DMS153 (cell line): ENCODE data around the gene ALOXE3.
"Not testable (repeated sequence)": the region's sequence is repeated elsewhere in the genome, so short reads cannot be mapped to it uniquely, and the experiment has no call there.

Experiments used
- DNase-seq: peaks from one replicate; lab custom pipeline; 2025; lab: John Stamatoyannopoulos, UW

ALOXE3 gene

DNA sequence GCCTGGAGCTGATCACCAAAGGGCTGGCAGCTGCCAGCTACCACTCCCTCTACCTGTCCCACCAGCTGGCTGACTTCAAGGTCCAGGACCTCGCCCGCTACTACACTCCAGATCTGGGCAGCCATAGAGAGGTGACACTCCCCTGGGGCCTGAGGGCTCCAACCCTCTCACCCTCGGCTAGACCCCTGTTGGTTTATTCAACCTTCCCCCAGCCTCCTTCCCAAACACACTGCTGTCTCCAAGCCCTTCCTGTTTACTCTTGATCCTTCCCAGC is 48.8 kb downstream of the ALOXE3 start:
- no peak for DNase-seq

DNA sequence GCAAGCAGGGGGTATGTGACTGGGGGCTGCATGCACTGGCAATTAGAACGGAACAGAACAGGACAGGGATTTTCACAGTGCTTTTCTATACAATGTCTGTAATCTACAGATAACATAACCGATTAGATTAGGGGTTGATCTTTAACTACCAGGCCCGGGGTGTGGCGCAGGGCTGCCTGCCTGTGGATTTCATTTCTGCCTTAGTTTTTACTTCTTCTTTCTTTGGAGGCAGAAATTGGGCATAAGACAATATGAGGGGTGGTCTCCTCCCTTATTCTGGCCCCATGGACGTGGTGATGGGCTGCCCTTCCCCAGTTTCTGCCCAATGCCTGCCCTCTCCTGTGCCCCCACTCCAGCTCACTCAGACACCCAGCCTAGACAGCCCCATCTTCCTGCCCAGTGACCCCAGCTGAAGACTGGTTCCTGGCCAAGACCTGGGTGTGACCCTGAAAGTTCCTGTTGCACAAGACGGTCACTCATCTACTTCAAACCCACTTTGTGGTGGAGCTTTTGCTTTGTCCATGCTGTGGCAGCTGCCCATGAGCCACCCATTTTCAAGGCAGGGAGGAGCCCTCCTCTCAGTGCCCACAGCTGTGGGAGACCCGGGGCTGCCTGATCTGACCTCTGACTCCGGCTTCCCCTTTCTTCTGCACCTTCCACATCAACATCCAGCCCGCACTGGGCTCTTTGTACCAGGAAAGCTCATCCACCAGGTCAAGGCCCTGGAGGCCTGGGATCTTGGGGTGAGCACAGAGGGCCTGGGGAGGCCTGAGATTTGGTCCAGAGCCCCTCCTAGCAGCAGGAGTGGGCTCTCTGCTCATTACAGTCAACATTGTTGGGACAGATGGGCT is 49.4 kb downstream of the ALOXE3 start:
- DNase-seq: no peak

DNA sequence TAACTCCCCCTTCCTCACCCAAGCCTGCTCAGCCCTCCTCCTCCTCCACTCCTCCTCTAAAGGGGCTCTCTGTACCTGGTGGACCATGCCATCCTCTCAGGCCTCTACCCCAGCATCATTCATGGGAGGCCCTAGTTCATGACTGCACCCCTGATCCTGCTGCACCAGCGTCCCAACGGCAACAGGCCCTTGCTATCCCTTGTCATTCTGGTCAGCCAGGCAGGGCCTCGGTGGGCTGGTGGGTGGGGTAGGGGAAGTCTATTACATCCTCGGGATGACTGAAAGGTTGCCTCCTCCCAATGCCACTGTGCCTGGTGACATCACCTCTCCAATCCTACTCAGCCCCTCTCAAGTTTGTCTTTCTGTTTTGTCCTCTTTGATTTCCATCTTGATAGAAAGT is 50.5 kb downstream of the ALOXE3 start:
- no peak for DNase-seq

DNA sequence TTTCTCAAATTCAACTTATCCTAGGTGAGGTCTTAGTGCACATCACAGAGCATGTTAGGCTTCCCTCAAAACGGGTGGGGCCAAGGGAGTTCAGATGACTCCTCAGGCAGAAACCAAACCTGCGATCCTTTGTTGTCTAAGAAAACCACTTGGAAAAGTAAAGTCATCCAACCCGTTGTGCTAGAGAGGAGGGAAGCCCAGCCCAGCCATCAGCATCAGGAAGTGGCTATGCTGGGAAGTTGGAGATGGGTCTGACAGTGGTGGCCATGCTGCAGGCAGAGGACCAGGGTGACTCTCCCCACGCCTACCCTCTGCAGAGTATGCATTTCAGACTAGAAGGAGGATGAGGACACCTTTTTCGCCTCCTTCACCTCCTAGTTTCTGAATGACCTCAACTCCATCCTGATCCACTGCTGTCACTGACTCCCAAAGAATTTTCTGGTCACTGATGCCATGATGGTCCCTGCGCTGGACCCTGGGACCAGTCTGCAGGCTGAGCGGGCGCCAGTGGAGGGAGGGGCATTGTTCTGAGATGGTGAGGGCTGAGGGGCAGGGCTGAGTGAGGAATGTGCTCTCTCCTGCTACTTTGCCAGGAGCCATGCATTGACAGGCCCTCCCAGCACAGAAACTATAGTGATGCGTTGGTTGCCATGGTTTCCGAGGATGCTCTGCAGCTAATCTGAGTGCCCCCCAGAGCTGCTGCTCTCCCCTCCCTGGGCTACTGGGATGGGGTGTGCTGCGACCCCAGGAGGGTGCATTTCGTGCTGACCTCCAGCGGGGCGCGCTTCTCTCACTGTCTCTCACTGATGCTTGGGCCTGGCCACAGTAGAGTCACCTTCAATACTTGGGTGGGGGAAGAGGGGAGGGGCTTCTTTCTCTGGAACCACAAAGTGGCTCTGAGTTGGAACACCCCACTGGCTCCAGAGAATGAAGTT is 51.2 kb downstream of the ALOXE3 start:
- no peak for DNase-seq

DNA sequence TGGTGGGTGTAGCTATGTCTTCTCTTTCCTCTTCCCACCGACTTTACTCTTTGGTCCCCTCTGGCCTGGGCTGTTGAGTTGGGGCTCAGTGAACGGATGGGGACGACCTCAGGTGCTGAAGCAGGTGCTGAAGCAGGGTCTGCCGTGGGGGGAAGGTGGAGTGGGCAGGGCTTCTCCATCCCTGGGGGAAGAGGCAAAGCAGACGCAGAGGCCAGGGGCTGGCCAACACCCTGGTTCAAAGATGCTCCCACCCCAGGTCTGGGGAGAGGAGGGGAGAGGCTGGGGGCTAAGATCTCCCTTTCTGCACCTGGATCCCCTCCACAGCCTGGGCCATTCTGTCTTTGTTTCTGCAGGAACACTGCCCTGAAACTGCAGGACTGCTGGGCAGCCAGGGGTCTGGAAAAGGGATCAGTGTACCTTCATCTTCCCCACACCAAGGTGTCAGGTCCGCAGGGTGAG is 53.7 kb downstream of the ALOXE3 start:
- DNase-seq: no peak

DNA sequence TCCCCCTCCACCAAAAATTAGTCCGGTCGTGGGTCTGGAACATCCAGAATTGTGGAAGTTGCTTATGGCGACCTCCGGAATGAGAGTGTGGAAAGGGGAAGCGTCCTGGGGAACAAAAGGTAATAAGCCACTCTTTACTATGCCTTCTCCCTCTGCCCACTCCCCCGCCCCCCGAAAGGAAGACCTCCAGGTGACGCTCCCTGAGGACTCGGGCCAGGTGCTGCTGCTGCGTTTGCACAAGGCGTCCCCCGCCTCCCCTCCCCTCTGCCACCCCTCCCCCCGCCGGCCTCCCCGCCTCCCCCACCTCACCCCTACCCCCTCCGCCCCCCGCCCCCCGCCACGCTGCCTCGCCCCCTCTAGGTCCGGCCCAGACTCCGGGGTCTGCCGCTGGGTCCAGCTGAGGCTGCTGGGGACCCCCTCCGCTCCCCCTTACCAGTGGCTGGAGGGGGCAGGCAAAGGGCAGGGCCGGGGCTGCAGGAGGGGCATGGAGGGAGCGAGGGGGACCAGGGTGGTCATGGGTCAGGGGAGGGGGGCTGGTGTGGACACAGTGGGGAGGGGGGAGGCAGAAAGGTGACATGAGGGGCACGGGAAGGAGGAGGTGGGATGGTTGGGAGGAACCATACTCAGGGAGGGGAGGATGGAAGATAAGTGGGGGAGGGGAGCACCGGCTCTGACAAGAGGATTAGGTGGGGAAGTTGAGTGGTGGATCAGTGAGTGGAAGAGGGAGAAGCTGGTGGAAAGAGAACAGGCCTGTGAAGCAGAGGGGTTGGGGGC is 54.4 kb downstream of the ALOXE3 start:
- DNase-seq: no peak

DNA sequence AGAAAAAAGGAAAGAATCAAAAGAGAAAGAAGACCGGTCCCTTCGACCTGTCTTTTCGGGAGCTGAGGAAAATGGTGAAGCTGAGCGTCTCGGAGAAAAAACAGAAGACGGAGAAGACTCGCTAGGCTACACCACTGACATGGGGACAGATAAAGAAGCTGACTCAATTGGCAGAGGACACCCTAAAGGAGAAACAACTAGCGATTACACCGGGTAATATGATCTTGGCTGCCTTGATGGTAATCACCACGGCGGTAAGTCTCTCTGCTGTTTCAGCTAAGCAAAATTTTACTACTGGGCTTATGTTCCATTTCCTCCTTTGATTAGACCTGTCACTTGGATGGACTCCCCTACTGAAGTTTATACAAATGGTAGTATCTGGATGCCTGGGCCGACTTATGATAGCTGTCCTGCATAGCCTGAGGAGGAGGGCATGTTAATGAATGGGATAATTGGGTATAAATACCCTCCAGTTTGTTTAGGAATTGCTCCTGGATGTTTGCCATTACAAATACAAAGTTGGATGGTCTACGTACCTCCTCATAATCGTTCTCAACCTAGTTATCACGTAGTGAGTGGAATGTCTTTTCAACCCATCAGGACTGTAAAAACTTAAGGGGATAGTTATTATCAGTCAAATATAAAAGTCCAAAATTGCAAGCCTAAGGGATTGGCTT is 55.4 kb downstream of the ALOXE3 start:
- no peak for DNase-seq

DNA sequence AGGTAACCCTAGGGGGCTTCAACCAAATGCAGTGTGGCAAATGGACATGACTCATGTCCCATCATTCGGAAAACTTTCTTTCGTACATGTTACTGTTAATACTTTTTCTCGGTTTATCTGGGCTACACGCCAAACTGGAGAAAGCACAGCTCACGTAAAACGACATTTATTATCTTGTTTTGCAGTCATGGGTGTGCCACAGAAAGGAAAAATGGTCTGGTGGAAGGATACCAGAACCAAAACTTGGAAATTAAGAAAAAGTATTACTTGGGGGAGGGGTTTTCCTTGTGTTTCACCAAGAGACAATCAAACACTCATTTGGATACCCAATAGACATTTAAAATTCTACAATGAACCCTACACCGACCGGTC is 55.9 kb downstream of the ALOXE3 start:
- no peak for DNase-seq

DNA sequence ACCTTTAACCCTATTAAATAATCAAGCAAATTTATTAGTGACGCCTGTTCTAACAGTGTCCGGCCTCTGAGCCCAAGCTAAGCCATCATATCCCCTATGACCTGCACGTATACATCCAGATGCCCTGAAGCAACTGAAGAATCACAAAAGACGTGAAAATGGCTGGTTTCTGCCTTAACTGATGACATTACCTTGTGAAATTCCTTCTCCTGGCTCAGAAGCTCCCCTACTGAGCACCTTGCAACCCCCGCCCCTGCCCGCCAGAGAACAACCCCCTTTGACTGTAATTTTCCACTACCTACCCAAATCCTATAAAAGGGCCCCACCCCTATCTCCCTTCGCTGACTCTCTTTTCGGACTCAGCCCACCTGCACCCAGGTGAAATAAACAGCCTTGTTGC is 56.5 kb downstream of the ALOXE3 start:
- not testable (repeated sequence) for DNase-seq

DNA sequence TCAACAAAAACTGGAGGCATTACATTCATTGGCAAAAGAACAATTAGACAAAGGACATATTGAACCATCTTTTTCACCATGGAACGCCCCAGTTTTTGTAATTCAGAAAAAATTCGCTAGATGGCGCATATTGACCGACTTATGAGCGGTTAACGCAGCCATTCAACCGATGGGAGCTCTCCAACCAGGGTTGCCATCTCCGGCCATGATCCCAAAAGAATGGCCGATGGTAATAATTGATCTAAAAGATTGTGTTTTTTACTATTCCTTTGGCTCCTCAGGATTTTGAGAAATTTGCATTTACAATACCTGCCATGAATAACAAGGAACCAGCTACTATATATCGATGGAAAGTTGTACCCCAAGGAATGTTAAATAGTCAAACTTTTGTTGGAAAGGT is 58.0 kb downstream of the ALOXE3 start:
- peak; percentile 33 for DNase-seq

DNA sequence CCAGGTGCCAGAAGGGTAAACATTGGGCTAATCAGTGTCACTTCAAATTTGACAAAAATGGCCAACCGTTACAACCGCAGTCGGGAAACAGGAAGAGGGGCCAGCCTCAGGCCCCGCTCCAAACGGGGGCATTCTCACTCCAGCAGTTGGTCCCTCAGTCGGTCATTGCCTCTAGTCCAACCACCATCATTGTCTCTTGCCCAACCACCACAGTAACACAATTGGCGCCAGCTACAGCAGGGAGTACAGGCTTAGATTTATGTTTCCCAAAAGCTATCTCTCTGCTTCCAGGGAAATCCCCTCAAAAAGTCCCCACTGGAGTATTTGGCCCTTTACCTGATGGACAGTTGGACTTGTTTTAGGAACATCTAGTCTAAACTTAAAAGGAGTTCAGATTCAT is 59.2 kb downstream of the ALOXE3 start:
- no peak for DNase-seq

DNA sequence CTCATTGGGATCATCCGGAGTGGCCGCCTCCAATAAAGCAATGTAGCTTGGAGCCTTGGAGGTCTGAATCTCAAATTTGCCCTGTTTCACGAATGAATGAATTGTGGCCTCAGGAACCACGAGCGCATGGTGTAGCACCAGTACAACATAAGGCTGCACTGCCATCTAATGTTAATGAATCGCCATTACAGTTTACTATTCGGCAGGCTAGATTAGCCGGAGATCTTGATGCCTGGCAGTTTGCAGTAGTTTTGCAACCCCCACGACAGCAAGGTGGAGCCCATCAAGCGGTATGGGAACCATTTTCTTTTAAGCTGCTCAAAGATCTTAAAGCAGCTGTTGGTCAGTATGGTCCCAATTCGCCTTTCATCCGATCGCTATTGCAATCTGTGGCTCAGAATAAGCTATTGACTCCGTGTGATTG is 60.6 kb downstream of the ALOXE3 start:
- DNase-seq: peak; percentile 30

DNA sequence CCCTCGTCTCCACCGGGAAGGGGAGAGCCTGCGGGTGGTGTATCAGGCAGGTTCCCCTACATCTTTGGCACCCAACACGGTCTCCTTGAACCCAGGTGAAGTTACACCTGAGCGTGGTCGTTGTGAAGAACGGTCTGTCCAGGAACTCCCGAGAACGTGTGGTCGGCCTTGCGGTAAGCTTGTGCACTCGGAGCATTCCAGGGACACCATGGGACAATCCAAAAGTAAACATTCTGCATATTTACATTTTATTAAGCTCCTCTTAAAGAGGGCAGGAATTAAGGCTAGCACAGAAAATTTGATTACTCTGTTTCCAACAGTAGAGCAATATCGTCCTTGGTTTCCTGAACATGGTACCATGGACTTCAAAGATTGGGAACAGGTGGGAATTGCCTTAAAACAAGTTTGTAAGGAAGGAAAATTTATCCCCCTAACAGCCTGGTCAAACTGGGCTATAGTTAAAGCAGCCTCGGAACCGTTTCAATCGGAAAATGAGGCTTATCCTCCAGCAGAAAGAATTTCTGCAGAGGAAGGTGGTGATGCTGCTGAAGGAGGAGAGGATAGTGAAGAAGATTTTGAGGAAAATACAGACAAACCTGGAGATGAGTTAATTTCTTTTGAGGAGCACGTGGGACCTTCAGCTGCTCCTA is 61.2 kb downstream of the ALOXE3 start:
- no peak for DNase-seq

DNA sequence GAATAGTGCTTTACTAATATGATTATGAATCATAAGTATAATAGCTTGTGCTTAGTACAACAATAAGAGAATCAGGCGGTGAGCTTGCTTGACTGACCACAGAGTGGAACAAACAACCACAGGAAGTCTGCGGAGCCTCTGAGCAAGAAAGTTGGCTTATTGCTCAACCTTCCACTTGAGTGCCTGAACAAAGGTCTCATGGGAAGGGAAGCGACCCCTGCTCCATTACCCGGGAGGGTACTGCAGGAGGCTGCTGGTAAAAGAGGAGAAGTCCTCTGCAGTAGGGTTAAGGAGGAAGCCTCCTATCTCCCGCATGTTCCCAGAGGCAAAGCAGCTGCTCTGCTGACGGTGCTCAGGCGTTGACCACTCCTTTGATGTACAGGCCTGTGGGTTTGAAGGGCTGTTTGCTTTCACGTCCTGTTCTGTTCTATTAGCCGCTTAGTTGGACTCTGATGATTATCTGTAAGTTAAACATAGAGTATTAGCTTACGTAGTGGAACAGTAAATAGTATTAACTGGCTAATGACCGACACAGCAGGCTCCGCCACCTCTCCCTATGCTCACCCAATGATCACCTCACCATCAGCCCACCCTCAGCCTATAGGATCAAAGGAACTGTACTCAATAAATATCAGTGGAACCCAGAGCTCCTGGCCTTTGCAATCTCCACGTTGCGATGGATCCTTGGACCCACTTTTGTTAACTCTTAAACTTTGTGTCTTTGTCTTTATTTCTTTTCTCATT is 61.9 kb downstream of the ALOXE3 start:
- no peak for DNase-seq

DNA sequence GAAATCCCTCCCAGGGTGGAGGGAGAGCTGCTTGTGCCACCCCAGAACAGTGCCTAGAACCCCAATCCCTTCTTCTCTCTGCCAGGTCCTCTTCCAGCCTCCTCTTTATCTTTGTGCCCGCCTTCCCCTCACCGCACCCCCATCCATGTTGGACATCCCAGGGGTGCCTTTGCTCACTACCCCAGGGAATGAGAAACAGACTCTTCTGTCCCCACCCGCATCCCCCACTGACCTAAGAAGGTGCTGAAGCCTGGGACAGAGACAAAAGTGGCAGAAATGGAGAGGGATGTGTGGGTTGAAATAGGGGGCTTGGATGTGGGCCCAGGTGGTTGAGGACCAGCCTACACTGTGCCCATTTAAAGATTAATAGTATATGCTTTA is 62.5 kb downstream of the ALOXE3 start:
- no peak for DNase-seq

DNA sequence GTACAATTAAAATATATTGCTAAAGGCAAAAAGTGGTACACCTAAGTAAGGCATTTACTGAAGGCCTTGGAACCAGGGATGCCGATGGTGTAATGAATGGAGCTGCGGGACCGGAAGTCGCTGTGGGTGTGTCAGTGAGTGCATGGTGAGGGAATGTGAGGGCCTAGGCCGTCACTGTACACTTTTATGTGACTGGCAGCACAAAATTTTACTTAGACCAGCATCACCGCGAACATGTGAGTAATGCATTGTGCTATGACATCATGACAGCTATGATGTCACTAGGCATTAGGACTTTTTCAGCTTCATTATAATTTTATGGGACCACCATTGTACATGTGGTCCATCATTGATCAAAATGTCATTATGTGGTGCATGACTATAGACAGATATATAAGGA is 64.7 kb downstream of the ALOXE3 start:
- DNase-seq: no peak

DNA sequence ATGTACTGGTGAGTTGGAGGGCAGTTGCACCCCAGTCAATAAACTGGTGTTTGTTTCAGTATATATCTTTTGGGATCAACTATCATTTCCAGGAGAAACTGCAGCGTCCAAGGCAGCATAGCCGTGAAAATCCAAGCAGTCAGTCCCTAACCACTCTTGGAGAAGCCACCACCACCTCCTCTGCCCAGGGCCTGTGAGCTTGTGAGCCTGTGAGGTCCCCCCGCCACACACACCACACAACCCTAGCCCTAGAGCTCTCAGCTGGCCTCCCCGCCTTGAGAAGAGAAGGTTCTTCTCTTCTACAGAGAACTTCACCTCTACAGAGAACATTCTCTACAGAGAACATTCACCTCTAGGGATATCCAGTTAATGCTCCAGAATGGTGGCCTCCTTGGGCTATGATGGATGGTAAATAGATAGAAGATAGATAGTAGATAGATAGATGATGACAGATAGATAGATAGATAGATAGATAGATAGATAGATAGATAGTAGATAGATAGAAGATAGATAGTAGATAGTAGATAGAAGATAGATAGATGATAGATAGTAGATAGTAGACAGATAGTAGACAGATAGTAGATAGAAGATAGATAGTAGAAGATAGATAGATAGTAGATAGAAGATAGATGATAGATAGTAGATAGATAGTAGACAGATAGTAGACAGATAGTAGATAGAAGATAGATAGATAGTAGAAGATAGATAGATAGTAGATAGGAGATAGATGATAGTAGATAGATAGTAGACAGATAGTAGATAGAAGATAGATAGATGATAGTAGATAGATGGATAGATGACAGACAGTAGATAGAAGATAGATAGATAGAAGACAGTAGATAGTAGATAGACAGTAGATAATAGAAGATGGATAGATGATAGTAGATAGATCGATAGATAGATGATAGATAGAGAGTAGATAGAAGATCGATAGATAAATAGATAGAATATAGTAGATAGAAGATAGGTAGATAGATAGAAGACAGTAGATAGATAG is 65.8 kb downstream of the ALOXE3 start:
- no peak for DNase-seq

DNA sequence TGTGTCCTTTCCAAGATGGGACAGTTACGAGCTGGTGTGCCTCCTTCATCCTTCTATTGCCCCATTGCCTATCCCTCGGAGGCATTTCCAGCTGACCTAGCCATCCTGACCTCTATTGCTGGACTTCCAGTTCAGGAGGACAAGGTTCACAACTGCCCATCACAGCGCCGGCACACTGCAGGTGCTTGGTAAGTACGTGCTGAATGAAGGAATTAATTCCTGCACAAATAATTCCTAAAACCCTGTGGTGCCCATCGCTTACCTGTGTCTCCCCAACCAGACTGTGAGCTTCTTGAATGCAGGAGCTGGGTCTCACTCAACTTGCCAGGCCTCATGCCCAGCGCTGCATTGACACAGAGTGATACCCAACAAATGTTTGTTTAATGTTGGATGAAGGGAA is 66.5 kb downstream of the ALOXE3 start:
- no peak for DNase-seq

DNA sequence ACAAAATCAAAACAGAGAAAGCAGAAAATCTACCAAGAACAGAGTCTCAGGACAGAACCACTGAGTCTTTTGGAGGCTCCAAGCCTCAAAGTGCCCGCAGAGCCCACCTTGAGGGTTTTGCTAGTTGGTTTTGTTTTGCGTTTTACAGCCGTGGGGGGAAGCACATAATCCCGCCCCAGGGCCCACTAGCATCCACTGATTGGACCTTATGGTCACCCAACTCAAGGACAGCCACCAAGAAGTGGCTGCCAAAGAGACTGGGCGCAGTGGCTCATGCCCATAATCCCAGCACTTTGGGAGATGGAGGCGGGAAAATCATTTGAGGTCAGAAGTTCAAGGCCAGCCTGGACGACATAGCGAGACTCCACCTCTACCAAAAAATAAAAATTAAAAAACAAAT is 69.6 kb downstream of the ALOXE3 start:
- DNase-seq: no peak

DNA sequence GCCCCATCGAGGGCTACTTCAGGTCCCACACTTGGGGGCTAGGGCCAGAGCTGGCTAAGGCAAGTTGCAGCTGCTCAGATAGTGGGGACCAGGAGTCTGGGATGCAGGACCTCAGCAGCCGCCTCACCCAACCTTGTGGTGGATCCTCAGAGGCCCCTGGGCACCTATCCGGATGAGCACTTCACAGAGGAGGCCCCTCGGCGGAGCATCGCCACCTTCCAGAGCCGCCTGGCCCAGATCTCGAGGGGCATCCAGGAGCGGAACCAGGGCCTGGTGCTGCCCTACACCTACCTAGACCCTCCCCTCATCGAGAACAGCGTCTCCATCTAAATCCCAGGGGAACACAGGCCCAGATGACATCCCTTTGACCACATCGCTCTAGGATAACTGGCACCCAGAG is 70.1 kb downstream of the ALOXE3 start:
- no peak for DNase-seq
